Limb (tissue), 2 donors: ENCODE measurements around the gene NPTXR.
"Not testable (repeated sequence)": the region's sequence is repeated elsewhere in the genome, so short reads cannot be mapped to it uniquely, and the experiment has no call there.

Experiments
- DNase-seq, 2 donors: peaks; one replicate each; pipeline ENCODE4 v3.0.0-alpha.2; 2016; ENCODE audit errors: extremely low spot score in 2 of 2

Gene NPTXR

GRCh38 chr22:38868886-38869381, 25.1 kb upstream of the NPTXR start:
- peak; percentile 60 to 87 for DNase-seq

GRCh38 chr22:38868286-38868721, 24.5 kb upstream of the NPTXR start:
- DNase-seq, result no peak

GRCh38 chr22:38867471-38868285, 23.9 kb upstream of the NPTXR start:
- DNase-seq, result no peak

- DNase-seq, result no peak
Observed at GRCh38 chr22:38867124-38867455, 23.3 kb upstream of the NPTXR start.

GRCh38 chr22:38866399-38867123, 22.7 kb upstream of the NPTXR start:
- no peak for DNase-seq

GRCh38 chr22:38866024-38866398, 22.2 kb upstream of the NPTXR start:
- no peak for DNase-seq

GRCh38 chr22:38865201-38866023, 21.6 kb upstream of the NPTXR start:
- DNase-seq, result no peak

DNA sequence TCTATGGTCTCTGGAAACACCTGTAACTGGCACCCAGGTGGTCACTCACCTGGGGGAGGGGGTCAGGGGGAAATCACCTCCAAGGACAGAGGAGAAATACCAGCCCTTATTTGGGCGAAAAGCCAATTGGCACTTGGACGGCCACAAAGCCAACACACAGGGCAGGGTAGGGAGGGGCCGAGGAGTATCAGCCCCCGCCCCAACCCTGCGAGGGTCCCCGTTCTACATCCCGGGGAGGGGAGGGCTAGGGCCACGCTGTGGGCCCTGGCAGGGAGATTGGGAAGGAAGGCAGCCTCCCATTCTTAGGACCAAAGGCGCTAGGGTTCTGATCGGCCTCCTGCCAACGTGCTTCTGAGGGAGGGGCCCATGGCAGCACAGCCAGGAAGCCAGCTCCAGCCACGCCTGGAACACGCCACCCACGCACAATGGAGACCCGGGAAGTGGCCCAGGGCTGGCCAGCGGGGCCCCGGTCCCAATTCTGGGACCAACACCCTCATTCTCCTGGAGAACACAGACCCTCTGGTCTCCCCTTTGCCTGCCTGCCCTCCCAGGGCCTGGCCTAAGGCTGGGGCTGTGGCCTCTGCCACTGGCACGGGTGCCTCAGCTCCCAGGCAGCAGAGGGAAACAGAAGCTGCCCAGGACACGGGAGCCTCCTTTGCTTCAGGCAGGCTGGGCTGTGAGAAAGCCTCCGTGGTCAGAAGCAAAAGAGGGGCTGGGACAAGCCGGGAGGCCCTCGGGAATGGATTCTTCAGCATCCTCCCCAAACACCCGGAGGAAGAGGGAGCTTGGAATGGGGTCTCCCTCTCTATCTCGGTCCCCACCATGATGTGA, 20.7 kb upstream of the NPTXR start:
- no peak for DNase-seq

- DNase-seq, result no peak
Observed at GRCh38 chr22:38863531-38864131, 19.8 kb upstream of the NPTXR start.

DNA sequence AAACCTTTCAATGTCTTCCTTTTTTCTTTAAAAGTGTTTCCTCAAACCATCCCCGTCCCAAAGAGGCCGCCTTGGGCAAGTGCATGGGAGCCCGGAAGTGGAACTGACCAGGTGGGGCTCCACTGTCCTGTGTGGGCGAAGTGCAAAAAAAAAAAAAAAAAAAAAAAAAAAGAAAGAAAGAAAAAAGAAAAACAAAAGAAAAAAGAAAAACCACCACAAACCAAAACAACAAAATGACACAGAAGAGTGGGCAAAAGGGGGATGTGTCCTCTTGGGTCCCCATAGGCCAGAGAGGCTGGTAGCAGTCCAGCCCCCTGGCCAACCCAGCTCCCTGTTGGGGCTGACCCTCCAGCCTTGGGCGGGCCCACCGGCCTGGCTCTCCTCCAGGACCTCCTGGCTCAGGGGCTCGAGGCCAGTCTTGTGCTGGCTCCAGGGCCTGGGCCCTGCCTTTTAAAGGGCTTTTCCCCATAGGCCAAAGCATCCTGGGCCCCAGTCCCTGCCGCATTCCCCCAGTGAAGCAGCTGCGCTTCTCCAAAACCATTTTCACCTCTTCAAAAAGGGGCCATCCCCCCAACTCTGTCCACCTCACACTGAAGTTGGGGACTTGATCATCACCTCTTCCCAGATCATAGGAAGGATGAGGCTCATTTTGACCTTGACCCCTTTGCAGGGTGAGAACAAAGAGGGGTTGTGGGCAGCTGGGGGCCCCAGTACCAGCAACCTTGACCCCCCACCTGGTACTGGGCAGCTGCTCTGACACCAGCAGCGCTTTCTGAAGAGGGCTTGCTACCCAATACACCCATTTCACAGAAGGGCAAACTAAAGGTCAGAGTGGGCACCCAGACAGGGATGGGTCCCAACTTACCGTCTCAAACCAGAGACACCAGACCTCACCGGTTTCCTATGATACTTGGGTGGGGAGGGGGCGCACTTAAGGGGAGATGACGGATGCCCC, 18.8 kb upstream of the NPTXR start:
- no peak for DNase-seq

DNA sequence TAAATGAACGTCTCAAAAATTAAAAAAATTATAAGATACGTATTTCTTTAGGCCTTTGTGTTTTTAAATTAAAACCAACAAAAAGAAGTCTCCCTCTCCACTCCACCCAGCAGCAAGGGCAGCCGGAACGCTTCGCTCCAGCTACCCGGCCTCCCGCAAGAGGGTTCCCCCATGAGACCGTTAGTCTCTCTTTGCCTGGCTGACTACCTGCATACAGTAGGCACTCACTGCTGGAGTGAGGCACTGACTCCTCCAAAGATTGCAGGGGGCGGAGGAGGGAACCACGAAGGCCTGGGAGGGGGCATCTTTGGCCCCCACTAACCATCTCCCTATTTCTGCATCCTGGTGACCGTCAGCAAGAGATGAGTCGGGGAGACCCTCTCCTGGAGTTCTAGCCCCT, 18.1 kb upstream of the NPTXR start:
- no peak for DNase-seq

DNA sequence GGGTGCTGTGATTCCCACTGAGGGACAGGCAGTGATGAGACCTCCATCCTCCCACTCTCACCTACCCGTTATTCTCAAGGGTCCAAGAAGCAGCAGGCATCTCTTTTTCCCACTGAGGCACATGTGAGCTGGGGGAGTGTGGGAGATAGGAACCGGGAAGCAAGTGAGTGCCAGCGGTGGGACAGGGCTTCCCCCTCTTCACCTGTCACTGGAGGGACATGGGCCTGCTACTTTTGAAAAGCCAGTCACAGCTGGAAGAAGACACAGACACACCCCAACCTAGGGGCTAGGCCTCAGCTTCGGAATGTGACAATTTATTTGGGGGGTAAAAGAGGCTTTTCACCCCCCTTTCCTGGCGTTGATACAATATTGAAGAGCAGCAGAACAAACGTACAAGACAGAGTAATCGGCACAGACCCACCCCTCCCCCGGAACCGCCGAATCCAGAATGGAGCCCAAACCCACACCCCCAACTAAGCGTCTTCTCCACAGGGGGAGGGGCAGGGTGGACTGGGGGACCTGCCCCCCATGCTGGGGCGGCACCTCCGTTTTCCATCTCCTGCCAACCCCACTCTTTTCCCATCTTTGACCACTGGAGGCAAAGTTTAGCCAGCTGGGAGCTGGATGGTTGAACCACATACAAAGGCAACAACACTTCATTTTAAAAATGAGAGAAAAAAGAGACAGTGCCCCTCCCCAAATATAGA, 17.5 kb upstream of the NPTXR start:
- no peak for DNase-seq

- DNase-seq, result no peak
Observed at GRCh38 chr22:38860283-38861169, 16.7 kb upstream of the NPTXR start.

DNA sequence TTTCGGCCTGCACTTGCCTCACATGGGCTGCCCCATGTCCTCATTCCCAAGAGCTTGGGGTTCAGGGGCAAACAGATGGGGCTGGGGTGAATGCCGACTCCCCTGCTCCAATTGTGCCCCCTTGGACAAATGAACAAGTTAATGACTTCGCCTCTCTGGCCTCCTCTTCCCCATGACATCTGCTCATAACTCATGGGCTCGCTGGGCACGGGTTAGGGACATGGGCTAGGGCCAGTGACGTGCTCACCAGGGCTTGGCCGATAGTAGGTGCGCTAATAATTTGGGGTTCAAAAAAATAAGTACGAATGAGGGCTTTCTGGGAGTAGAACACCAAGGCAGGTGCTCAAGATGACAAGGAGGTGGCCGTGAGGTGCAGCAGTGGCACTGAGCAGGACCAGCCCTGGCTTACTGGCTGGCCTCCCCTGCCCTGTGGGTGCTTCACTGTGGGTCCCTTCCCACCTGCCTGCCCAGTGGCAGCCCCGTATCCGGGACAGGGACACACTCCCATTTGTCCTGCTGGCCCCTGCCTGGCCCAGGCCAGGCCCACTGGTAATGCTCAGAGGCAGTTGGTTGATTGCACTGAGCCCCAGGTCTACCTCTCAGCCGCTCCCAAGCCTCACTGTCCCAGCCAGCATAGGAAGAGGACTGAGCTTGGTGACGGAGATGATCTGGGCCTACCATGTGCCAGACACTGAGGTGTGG, 15.9 kb upstream of the NPTXR start:
- DNase-seq, result no peak

DNA sequence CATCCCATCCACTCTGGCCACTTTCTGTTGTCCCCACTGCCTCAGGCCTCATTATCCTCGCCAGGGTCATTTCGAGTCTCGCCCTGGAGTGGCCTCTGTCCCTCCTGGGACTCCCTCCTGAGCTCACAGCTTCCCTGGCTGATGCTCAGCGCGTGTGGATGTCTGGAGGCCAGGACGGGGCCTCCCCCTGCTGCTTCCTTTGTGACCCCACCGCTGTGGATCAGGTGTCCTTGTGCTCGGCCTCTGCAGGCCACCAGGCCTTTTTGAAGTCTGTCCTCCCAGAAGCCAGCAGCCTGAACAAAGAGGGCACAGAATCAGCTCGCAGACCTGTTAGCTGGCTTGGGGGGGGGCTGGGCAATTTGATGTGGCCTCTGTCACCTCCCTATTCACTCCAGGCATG, 14.7 kb upstream of the NPTXR start:
- no peak for DNase-seq

DNA sequence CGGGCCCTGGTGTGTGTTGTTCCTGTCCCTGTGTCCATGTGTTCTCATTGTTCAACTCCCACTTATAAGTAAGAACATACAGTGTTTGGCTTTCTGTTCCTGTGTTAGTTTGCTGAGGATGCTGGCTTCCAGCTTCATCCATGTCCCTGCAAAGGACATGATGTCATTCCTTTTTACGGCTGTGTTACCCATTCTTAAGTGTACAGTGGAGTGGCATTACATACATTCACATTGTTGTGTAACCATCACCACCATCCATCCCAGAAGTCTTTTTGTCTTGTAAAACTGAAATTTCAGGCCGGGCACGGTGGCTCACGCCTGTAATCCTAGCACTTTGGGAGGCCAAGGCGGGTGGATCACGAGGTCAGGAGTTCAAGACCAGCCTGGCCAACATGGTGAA, 10.6 kb upstream of the NPTXR start:
- not testable (repeated sequence) for DNase-seq

DNA sequence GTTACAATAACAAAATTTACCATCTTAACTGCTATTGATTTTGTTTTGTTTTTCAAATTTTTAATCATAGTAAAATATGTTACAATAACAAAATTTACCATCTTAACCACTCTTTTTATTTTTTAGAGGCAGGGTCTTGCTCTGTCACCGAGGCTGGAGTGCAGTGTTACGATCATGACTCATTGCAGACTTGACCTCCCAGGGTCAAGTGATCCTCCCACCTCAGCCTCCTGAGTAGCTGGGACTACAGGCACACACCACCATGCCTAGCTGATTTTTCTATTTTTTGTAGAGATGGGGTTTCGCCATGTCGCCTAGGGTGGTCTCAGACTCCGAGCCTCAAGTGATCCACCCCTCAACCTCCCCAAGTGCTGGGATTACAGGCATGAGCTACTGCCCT, 10.1 kb upstream of the NPTXR start:
- not testable (repeated sequence) for DNase-seq
